Panc1 (cell line): Measurements from ENCODE around the gene ADCY2. TPM values are rescaled to one million over a fixed set of nuclear protein-coding genes. Genes with fewer than 3 reads are reported as not detected.

Experiments used
- ATAC-seq: fragments of 200-7000 bp; cut with Tn5 transposase; 2 replicates; pipeline ENCODE4 v1.9.1; 2020; ENCODE audit warnings: mild to moderate bottlenecking, moderate library complexity
- BruUV-seq: library from RNA; stranded (reverse); fragments of 400-500 nt; replicated peaks from 2 replicates; lab custom pipeline; 2021; lab: Mats Ljungman, UMichigan
- CTCF ChIA-PET: fragments of 300-600 bp; sonication (Branson Sonifier 250); formaldehyde crosslinking; loops from one replicate; lab custom pipeline; 2022; ENCODE audit warnings: antibody characterized with exemption; lab: Charles Lee
- POLR2A ChIA-PET: fragments of 300-600 bp; sonication (Branson Sonifier 250); formaldehyde crosslinking; loops from one replicate; lab custom pipeline; 2022; ENCODE audit warnings: antibody characterized with exemption; lab: Charles Lee
- DNase-seq: peaks from one replicate; pipeline ENCODE4 v3.0.0-alpha.2; 2010; ENCODE audit warnings: low read depth, low spot score
- H3K27ac ChIP-seq: 2 replicates; pipeline ENCODE4 v1.5.1; 2011; ENCODE audit warnings: mild to moderate bottlenecking, low read length, inconsistent platforms
- H3K27me3 ChIP-seq: fragments of 200-500 bp; sonication (Bioruptor generic); 2 replicates; pipeline ENCODE4 v1.6.0; 2014; ENCODE audit warnings: low read length, inconsistent platforms; ENCODE audit not compliant: control insufficient read depth, insufficient read depth
- H3K36me3 ChIP-seq: fragments of 200-500 bp; sonication (Bioruptor generic); 2 replicates; pipeline ENCODE4 v1.5.1; 2014; ENCODE audit warnings: inconsistent platforms, mild to moderate bottlenecking, low read length, moderate library complexity; ENCODE audit not compliant: control insufficient read depth, insufficient read depth
- H3K4me1 ChIP-seq: 2 replicates; pipeline ENCODE4 v1.5.1; 2011; ENCODE audit warnings: inconsistent platforms, mild to moderate bottlenecking, low read length, moderate library complexity; ENCODE audit not compliant: control insufficient read depth, insufficient read depth
- H3K4me3 ChIP-seq, 2 experiments: 2 replicates each; pipeline ENCODE4 v1.5.1; 2011 to 2012; ENCODE audit warnings: low read depth in 2 of 2, low read length in 2 of 2, mild to moderate bottlenecking in 2 of 2, inconsistent platforms in 1 of 2, moderate library complexity in 1 of 2
- H3K9me3 ChIP-seq: fragments of 200-500 bp; sonication (Bioruptor generic); 2 replicates; pipeline ENCODE4 v1.5.1; 2014; ENCODE audit warnings: low read depth, mild to moderate bottlenecking, inconsistent platforms, low read length, moderate library complexity; ENCODE audit not compliant: control insufficient read depth, insufficient read depth
- CTCF ChIP-seq: fragments of 450-650 bp; IDR thresholded peaks from 2 replicates; pipeline ENCODE4 v1.5.1; 2017; ENCODE audit warnings: mild to moderate bottlenecking
- POLR2AphosphoS5 ChIP-seq: IDR thresholded peaks from 2 replicates; pipeline ENCODE4 v1.6.1; 2012; ENCODE audit warnings: mild to moderate bottlenecking, low read depth, low read length, moderate library complexity
- REST ChIP-seq, 2 experiments: IDR thresholded peaks; 2 replicates each; pipeline ENCODE4 v1.6.1; 2011 to 2012; ENCODE audit warnings: low read depth in 2 of 2, control low read depth in 1 of 2, low read length in 1 of 2, mild to moderate bottlenecking in 1 of 2, moderate library complexity in 1 of 2; ENCODE audit not compliant: insufficient read depth in 1 of 2
- SIN3A ChIP-seq: IDR thresholded peaks from 2 replicates; pipeline ENCODE4 v1.6.1; 2012; ENCODE audit warnings: low read depth, mild to moderate bottlenecking, low read length, moderate library complexity, borderline replicate concordance; ENCODE audit not compliant: insufficient read depth
- TCF7L2 ChIP-seq: IDR thresholded peaks from 2 replicates; pipeline ENCODE4 v1.6.1; 2011; ENCODE audit warnings: mild to moderate bottlenecking, low read depth, low read length, inconsistent platforms
- in situ Hi-C: cut with HindIII; loops from 2 replicates; pipeline ENCODE4 v1.10.0; 2016; ENCODE audit warnings: low sequenced_read_pairs, low pct_unique_long_range_greater_than_20kb
- intact Hi-C: fragments of 100-400 bp; cut with micrococcal nuclease; formaldehyde crosslinking; loops from one replicate; pipeline ENCODE4 v1.10.0; 2022; ENCODE audit not compliant: unreplicated experiment
- total RNA-seq: library from RNA; stranded (reverse); gene quantifications from one replicate; pipeline ENCODE4 v1.2.1, GENCODE V29; 2021; ENCODE audit not compliant: unreplicated experiment

The ADCY2 gene
- total RNA-seq, 1 experiment from 2014 or later, result 0.13 TPM

GRCh38 chr5:7518947-7519560 is 123.1 kb downstream of the ADCY2 start:
- BruUV-seq, result no TSS peak
- ATAC-seq (no peak), DNase-seq (no peak)
- intact Hi-C loops (no loop called here), in situ Hi-C loops (no loop called here)
- Histone ChIP-seq H3K4me1 (no peaks in the 10 kb centered on the region), H3K27ac (no peak overlapping the region), H3K9me3 (no peaks in the 10 kb centered on the region), H3K27me3 (no peaks in the 10 kb centered on the region), H3K36me3 (no peaks in the 10 kb centered on the region), H3K4me3 (no peak overlapping the region)
- ChIA-PET CTCF (no interaction called here), POLR2A (no interaction called here)
- no peak for TF ChIP-seq TCF7L2
- no peak for TF ChIP-seq POLR2AphosphoS5
- no peak; the same call in 1 of the 2 replicates for TF ChIP-seq CTCF
- TF ChIP-seq SIN3A, result no peak
- TF ChIP-seq REST (IDR thresholded peaks at IDR 0.05; ENCODE audit: insufficient read depth in 1 of 2, low read depth in 2 of 2, low read length in 1 of 2), result no peak

- no peaks in the 10 kb centered on the region for H3K36me3 ChIP-seq
- intact Hi-C loops, result no loop called here
- no peak for TF ChIP-seq CTCF
- TF ChIP-seq TCF7L2, result no peak
- no peak for TF ChIP-seq POLR2AphosphoS5
- no peak for TF ChIP-seq REST (IDR thresholded peaks at IDR 0.05; ENCODE audit: insufficient read depth in 1 of 2, low read depth in 2 of 2, low read length in 1 of 2)
- no peak for TF ChIP-seq SIN3A
- H3K4me3 ChIP-seq, result no peak overlapping the region
- BruUV-seq, result no TSS peak
- ChIA-PET POLR2A (no interaction called here), CTCF (no interaction called here)
- H3K27ac ChIP-seq, result no peak overlapping the region
- ATAC-seq, result no peak
- H3K27me3 ChIP-seq, result no peaks in the 10 kb centered on the region
- no peaks in the 10 kb centered on the region for H3K9me3 ChIP-seq
- no peaks in the 10 kb centered on the region for H3K4me1 ChIP-seq
- no peak for DNase-seq
- in situ Hi-C loops, result no loop called here
Observed at GRCh38 chr5:7519564-7519963, 123.6 kb downstream of the ADCY2 start.
